Measurements from ENCODE around the gene ACSM5. TPM values are rescaled to one million over a fixed set of nuclear protein-coding genes. Genes with fewer than 3 reads are reported as not detected.

The ACSM5 gene
- total and polyA plus RNA-seq, 2 experiments from 2014 or later = not detected

DNA sequence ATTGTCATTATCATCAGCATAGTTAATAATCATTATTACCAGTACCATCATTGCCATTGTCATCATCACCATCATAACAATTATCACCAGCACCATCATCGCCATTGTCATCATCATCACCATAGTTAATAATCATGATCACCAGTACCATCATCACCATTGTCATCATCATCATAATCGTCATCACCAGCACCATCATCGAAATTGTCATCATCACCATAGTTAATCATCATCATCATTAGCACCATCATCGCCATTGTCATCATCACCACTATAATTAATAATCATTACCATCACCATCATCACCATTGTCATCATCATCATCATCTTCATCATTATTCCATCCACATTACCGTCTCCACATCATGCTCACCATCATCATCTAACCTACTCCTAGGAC, 18.3 kb upstream of the ACSM5 start (continued):
- TF ChIP-seq ZNF462 (CRISPR knock-in tag; IDR thresholded peaks at IDR 0.05) (no peak), ZNF331 (CRISPR knock-in tag; IDR thresholded peaks at IDR 0.05; ENCODE audit: low read depth) (no peak)

DNA sequence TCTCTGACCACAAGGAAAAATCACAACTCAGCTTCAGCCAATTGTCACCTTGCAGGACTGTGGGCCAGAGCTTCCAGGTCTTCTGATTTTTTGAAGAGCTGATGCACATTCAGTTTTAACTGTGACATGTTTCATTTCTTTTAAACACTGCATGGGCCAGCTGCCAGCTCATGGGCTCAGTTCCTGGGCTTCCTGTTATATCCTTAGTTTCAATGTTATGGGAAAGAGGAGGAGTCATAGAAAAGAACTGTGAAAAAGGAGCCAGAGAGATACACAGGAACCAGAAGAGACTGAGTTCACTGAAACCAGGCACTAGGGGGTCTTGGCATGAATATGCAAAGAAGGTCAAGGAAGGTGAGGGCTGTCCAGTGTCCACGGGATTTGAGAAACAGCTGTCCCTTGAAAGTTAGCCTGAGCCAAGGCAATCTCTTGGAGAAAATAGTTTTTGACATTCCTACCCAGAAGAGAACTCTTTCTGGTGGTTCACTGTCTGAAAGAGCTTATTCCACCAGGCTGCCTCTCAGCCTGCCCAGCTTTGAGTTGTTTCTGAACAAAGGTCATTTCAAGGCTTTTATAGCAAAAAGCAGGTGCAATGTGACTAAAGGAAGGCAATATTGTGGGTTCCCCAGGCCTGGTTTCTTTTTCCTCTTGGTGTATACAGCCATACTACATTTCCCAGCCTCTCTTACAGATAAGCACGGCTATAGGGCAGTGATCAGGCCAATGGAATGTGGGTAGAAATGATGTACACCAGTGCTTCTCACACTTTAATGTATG, 15.3 kb upstream of the ACSM5 start:
- no peak for TF ChIP-seq JUNB (IDR thresholded peaks at IDR 0.05; ENCODE audit: unreplicated experiment)
- TF ChIP-seq CTCF (conservative IDR thresholded peaks at IDR 0.05; ENCODE audit: low read depth in 2 of 2) = no peak
- TF ChIP-seq REST (IDR thresholded peaks at IDR 0.05; ENCODE audit: unreplicated experiment) = no peak
- Histone ChIP-seq H2AFZ (no peak overlapping the region), H3F3A (replicated peaks; ENCODE audit: low read depth) (no peaks in the 10 kb centered on the region), H4K20me1 (replicated peaks; ENCODE audit: insufficient read depth) (no peaks in the 10 kb centered on the region), H3K4me1 (ENCODE audit: insufficient read depth) (no peaks in the 10 kb centered on the region), H3K79me2 (replicated peaks; ENCODE audit: insufficient read depth) (no peaks in the 10 kb centered on the region), H3K4me2 (no peak overlapping the region), H3K27me3 (ENCODE audit: insufficient read depth) (no peaks in the 10 kb centered on the region), H3K36me3 (ENCODE audit: insufficient read depth) (no peaks in the 10 kb centered on the region), H3K27ac (ENCODE audit: low read depth) (no peak overlapping the region), H3K4me3 (no peak overlapping the region), H3K9me2 (ENCODE audit: insufficient read depth) (peaks cover 18% of the 10 kb centered on the region; the same call in 1 of the 2 replicates)
- no peaks in the 10 kb centered on the region for H3K9me3 Mint-ChIP-seq
- H3K4me1 Mint-ChIP-seq = peaks cover 5% of the 10 kb centered on the region; the same call in 2 of the 3 replicates
- no peaks in the 10 kb centered on the region for H3K36me3 Mint-ChIP-seq (ENCODE audit: low read depth)
- H3K27ac Mint-ChIP-seq = no peak overlapping the region
- no peak for DNase-seq (ENCODE audit: low spot score)
- H3K4me3 Mint-ChIP-seq = no peak overlapping the region
- no peak for ATAC-seq
- H3K27me3 Mint-ChIP-seq (ENCODE audit: insufficient read depth, low read depth, poor library complexity) = no peaks in the 10 kb centered on the region

Measured in GM23338 (cell line).